SW480 (cell line): Measurements from ENCODE around the gene RAD51.
"Not testable (repeated sequence)": the region's sequence is repeated elsewhere in the genome, so short reads cannot be mapped to it uniquely, and the experiment has no call there.

Experiments
- DNase-seq: peaks from one replicate; pipeline ENCODE4 v3.0.0-alpha.2; 2016; ENCODE audit warnings: low spot score

RAD51 gene

GRCh38 chr15:40694688-40695468 is at the start of gene RAD51:
Gene RAD51 (plus strand): TSS chr15:40695174. CDS start chr15:40698759, 3,585 bp downstream.
- peak; percentile 91 for DNase-seq

GRCh38 chr15:40647523-40647922 is 47.5 kb upstream of the RAD51 start:
- no peak for DNase-seq

- no peak for DNase-seq
Measured at GRCh38 chr15:40650479-40650878, 44.5 kb upstream of the RAD51 start.

GRCh38 chr15:40660686-40661085 is 34.3 kb upstream of the RAD51 start:
- no peak for DNase-seq

GRCh38 chr15:40664909-40665308 is 30.1 kb upstream of the RAD51 start:
- DNase-seq, result no peak

GRCh38 chr15:40676290-40676689 is 18.7 kb upstream of the RAD51 start:
- not testable (repeated sequence) for DNase-seq

- not testable (repeated sequence) for DNase-seq
Measured at GRCh38 chr15:40676906-40677305, 18.1 kb upstream of the RAD51 start.

- no peak for DNase-seq
Measured at GRCh38 chr15:40680151-40680550, 14.8 kb upstream of the RAD51 start.

- not testable (repeated sequence) for DNase-seq
Measured at GRCh38 chr15:40680959-40681358, 14.0 kb upstream of the RAD51 start.

- no peak for DNase-seq
Measured at GRCh38 chr15:40684381-40684780, 10.6 kb upstream of the RAD51 start.

GRCh38 chr15:40685376-40685775 is 9.6 kb upstream of the RAD51 start:
- no peak for DNase-seq

GRCh38 chr15:40688932-40689799 is 5.8 kb upstream of the RAD51 start:
- no peak for DNase-seq

GRCh38 chr15:40691737-40692136 is 3.2 kb upstream of the RAD51 start:
- peak; percentile 71 for DNase-seq

GRCh38 chr15:40693904-40694687 is 878 bp upstream of the RAD51 start:
- no peak for DNase-seq

GRCh38 chr15:40695469-40695890 is 506 bp downstream of the RAD51 start:
- DNase-seq, result no peak

- DNase-seq, result no peak
Measured at GRCh38 chr15:40696228-40696627, 1.3 kb downstream of the RAD51 start.

GRCh38 chr15:40697916-40698315 is 2.9 kb downstream of the RAD51 start:
- DNase-seq, result no peak

- no peak for DNase-seq
Measured at GRCh38 chr15:40702077-40702476, 7.1 kb downstream of the RAD51 start.

GRCh38 chr15:40706121-40706520 is 11.1 kb downstream of the RAD51 start:
- no peak for DNase-seq

- DNase-seq, result no peak
Measured at GRCh38 chr15:40714144-40714543, 19.2 kb downstream of the RAD51 start.

- DNase-seq, result no peak
Measured at GRCh38 chr15:40716165-40716564, 21.2 kb downstream of the RAD51 start.

- DNase-seq, result no peak
Measured at GRCh38 chr15:40721701-40722100, 26.7 kb downstream of the RAD51 start.
